GM12891 (cell line): ENCODE measurements around the gene SEMA4F.

Source experiments
- POLR2A ChIP-seq: IDR thresholded peaks from 2 replicates; pipeline ENCODE4 v1.6.1; 2011; ENCODE audit warnings: low read depth, low read length, control low read depth
- POLR2AphosphoS5 ChIP-seq: IDR thresholded peaks from 2 replicates; pipeline ENCODE4 v1.6.1; 2011; ENCODE audit warnings: low read depth, low read length, control low read depth
- SPI1 ChIP-seq: IDR thresholded peaks from 2 replicates; pipeline ENCODE4 v1.6.1; 2011; ENCODE audit warnings: low read depth, low read length, control low read depth
- TAF1 ChIP-seq: IDR thresholded peaks from 2 replicates; pipeline ENCODE4 v1.6.1; 2011; ENCODE audit warnings: low read depth, low read length, control low read depth

DNA sequence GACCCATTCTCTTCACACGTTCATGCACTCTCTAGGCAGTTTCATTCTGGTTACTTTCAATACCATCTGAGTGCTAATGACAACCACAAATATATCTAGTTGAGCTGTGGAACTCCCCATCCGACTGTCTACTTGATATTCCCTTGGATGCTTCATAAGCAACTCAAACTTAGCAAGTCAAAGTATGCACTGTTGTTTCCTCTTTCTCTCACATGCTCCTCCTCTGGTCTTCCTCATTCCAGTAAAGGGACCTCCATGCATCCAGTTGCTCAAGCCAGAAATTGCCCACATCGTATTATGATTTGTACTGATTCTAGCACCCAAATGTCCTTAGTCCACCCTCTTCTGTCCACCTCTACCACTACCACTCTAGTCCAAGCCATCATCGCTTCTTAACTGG, 22.3 kb downstream of the SEMA4F start:
- no peak for TF ChIP-seq POLR2A
- no peak for TF ChIP-seq SPI1
- TF ChIP-seq POLR2AphosphoS5, result no peak
- TF ChIP-seq TAF1, result no peak
